IPS-11a (cell line): ENCODE measurements around the gene RASA3.
"Not testable (repeated sequence)": the region's sequence is repeated elsewhere in the genome, so short reads cannot be mapped to it uniquely, and the experiment has no call there.

Experiments
- H3K4me3 ChIP-seq: one replicate; pipeline ENCODE4 v1.5.1; 2013; ENCODE audit warnings: low read depth, low read length, control low read depth

The RASA3 gene

DNA sequence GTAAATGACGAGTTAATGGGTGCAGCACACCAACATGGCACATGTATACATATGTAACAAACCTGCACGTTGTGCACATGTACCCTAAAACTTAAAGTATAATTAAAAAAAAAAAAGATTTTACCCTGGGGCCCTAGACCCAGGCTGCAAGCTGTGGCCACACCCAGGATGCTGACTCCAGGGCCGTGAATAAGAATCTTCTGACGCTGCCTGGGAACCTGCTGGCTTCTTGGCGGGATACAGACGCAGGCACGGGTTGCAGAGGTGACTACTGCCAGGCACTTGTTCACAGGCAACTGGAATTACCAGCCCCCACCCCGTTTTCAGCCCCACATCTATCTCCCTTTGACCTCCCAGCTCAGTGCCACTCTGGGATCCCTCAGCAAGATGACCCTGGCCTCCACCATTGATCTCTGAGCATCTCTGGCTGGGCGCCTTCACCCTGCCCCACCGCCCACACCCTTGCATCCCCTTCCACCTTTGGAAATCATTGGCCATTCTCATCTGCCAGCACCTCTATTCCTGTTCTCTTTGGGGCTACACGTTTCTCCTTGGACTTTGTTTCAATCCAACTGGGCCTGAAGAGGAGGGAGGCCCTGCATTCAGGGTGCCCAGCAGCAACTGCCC lies 25.6 kb upstream of the RASA3 start:
- H3K4me3 ChIP-seq = no peak overlapping the region

DNA sequence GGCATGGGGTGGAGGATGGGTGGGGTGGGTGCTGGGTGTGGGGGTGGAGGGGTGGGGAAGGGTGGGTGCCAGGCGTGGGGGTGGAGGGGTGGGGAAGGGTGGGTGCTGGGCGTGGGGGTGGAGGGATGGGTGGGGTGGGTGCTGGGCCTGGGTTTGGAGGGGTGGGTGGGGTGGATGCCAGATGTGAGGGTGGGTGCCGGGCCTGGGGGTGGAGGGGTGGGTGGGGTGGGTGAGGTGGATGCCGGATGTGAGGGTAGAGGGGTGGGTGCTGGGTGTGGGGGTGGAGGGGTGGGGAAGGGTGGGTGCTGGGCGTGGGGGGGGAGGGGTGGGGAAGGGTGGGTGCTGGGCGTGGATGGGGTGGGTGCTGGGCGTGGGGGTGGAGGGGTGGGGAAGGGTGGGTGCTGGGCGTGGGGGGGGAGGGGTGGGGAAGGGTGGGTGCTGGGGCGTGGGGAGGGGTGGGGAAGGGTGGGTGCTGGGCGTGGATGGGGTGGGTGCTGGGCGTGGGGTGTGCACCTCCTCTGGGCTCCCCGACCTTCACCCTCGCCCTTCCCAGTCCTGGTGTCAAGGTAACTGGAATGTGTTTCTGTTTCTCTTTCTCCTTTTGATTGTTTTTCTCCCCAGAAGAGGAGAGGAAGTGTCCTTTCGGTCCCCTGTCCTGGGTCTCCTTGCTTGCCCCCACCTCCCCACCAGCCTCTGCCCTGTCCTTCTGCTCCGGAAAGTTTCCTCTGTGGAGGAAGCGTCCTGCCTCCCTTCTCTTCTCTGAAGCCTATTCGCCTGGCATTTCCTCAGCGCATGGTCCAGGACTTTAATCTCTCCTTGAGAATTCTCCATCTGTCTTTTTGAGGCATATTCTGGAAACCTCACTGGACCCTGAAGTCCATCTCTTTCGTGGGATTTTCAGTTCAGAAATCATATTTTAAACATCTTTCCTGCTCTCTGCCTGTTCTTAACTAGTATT lies 23.8 kb upstream of the RASA3 start:
- no peak overlapping the region for H3K4me3 ChIP-seq

DNA sequence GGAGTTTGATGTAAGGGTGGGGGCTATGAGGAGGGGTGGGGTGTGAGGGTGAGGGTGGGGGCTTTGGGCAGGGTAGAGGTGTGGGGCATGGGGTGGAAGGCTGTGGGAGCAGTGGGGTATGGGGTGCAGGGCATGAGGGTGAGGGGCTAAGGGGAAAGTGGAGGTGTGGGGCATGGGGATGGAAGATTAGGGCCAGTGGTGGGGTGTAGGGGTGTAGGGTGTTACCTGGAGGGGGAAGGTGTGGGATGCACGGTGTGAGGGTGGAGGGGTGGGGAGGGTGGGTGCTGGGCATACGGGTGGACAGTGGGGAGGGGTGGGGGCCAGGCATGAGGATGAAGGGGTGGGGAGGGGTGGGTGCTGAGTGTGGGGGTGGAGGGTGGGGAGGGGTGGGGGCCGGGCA lies 22.9 kb upstream of the RASA3 start:
- no peak overlapping the region for H3K4me3 ChIP-seq

DNA sequence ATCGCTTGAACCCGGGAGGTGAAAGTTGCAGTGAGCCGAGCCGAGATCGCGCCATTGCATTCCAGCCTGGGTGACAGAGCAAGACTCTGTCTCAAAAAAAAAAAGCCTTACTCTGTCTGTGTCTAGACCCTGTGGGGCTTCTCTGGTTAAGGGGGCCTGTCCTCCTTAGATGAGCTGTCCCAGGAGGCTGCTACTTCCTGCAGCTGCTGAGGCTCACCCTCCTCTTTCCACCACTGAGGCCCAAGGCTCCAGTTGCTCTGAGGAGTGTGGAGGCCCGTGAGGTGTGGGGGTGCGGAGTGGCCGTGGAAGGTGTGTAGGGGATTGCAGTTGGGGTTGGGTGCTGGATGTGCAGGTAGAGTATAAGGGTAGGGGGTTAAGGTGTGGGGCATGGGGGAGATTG lies 22.1 kb upstream of the RASA3 start:
- H3K4me3 ChIP-seq = no peak overlapping the region

DNA sequence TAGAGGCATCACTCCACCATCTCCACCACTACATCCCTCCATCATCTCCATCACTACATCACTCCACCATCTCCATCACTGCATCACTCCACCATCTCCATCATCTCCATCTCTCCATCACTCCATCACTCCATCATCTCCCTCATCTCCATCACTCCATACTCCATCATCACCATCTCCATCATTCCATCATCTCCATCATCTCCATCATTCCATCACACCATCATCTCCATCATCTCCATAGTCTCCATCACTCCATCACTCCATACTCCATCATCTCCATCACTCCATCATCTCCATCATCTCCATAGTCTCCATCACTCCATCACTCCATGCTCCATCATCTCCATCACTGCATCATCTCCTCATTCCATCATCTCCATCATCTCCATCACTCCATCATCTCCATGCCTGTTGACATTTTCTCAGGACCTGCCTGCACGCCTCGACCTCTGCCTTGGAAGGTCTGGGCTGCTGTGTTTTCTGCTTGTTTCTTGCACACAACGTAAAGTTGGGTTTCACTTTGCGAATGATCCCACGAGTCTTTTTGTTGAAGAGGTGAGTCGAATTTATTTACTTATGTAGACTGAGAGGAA lies 21.2 kb upstream of the RASA3 start:
- no peak overlapping the region for H3K4me3 ChIP-seq

DNA sequence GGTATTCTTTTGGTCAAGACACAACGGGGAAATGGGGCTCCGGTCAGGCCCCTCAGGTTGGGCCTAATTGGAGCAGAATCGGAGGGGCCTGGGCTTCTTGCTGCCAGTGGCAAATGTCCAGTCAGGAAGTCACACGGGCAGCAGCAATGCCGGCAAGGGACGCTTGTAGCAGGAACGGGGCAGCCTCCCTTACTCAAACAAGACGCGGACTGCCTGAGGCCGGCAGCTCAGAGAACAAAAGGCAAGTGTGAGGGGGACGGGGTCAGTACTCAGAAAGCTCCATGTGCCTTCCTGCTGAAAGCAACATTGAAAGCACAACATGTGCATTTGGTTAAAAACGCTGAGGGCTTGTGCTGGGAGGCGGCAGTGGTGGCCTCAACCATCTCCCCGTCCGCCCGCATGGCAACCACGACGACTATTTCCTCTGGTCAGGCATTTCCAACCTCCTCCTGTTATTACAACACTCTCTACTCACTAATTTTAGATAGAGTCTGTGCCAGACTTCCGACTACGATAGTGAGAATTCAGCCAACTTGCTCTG lies 20.5 kb upstream of the RASA3 start:
- no peak overlapping the region for H3K4me3 ChIP-seq

DNA sequence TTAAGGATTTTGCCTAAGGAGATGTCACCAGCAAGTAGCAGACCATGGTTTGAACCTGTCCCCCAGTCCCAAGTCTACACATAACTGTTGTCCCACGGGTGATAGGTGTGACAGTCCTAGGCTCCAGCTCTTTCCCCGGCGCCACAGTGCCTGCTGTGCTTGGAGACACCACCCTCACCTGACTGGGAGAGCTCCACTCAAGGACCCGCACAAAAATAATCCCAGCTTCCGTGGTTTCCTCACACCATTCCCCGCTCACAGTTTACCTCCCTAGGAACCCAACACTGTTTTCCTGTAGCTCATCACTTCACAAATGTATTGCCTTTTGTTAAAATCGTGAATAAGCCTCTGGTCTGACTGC lies 19.8 kb upstream of the RASA3 start:
- H3K4me3 ChIP-seq = no peak overlapping the region

DNA sequence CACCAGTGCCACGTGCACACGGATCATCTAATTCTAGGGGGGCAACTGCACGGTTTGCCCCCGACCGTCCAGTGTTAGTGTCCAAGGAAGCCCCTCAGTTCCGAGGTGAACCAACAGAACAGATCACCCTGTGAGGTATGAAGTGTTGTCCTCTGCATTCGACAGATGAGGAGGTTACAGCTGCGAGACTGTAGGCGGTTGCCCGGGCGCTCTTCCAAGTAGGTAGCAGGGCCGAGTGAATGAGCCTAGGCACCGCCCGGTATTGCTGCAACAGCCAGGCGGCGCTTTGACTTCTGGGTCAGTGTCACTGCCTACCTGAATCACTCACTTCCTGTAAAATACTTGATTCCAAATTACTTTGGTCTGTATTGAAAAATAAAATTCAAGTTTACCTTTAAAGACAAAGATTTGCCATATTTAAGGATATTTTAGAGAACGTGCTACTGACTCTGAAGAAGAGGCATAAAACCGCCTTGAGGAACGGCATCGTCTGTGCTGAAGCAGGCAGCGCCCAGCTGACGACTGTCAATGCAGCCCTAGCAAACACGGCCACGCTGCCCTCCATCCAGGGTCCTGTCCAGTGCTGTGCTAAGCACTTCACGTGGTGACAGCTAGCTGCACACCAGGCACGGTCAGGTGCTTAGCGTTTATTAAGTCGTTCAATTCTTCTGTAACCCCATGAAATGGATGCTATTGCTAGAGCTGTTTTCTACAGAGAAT lies 19.3 kb upstream of the RASA3 start:
- H3K4me3 ChIP-seq = no peak overlapping the region

DNA sequence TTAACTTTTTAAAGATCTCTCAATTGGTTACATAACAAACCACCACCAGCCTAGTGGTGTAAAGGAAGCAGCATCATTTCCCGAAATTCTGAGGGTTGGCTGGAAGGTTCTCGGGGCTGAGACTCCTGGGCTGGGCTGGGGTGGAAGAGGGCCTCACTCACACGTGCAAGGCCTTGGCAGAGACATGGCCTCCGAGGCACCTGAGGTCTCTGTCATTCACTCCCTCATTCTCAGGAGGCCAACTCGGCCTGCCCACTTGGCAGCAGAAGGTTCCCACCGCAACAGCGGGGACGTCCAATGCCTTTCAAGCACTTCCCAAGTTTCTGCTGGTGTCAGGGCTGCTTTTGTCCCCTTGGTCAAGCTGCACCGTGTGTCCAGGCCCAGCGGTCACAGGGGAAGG lies 18.6 kb upstream of the RASA3 start:
- no peak overlapping the region for H3K4me3 ChIP-seq

DNA sequence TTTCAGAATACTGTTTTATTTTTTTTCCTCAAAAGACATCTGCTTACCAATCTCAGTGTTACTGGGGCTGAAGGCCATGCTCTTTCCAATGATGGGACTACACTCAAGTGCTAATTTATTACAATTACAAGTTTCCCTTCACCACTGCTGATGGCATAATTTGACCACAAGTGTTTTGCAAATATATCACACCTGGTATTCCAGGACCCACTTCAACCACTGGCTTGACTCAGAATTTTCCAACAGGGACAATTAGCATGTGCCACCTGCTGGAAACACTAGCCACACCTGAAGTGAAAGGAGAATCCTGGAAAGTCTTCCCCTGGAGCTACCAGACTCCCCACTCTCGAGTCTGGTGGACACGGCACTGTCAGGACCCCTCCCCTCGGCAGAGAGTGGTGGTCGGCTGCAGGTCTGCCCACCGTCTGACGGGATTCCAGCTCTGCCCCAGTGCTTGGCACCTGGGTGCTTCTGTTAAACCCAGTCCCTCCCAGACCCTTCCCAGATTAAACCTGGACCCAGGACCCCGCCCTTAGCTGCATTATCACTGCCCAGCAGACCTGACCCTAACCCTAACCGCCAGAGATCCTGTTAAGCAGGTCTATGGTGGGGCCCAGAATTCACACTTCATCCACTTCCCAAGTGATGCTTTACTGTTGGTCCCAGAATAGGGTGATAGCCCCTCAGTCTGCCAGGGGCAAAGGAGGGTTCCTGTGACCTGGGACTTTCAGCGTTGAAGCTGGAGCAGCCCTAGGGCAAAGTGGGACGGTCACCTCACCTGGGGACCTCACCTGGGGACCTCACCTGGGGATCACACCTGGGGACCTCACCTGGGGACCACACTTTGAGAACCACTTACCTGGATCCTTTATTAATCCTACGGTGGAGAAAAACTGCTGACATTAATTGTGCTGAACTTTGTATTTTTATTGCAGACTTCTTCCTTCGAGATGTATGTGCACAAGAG lies 17.6 kb upstream of the RASA3 start:
- no peak overlapping the region for H3K4me3 ChIP-seq

DNA sequence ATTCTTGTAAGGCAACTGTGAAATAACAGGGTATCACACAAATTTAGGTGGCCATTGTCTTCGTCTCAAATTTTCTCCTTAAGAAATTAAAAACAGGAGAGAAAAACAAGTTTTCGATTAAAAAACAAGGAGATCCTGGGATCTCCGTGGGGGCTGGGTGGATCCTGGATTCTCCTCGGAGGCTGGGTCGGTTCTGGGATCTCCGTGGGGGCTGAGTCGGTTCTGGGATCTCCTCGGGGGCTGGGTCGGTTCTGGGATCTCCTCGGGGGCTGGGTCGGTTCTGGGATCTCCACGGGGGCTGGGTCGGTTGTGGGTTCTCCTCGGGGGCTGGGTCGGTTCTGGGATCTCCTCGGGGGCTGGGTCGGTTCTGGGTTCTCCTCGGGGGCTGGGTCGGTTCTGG lies 16.5 kb upstream of the RASA3 start:
- not testable (repeated sequence) for H3K4me3 ChIP-seq

DNA sequence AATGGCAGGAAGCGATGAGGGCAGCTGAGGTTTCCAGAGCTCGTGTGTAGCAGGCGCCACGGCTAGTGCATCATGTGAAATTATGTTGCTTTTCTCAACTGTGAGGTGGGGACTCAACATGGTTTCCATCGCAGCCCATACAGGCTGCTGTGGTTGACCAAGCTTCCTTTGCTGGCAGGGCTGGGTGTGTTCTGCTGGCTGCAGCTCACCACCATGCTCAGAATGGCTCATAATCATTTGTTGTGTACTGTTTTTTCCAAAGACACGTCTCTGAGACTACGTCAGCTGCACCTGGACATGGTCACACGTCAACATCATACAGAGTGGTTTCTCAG lies 16.1 kb upstream of the RASA3 start:
- H3K4me3 ChIP-seq = no peak overlapping the region

DNA sequence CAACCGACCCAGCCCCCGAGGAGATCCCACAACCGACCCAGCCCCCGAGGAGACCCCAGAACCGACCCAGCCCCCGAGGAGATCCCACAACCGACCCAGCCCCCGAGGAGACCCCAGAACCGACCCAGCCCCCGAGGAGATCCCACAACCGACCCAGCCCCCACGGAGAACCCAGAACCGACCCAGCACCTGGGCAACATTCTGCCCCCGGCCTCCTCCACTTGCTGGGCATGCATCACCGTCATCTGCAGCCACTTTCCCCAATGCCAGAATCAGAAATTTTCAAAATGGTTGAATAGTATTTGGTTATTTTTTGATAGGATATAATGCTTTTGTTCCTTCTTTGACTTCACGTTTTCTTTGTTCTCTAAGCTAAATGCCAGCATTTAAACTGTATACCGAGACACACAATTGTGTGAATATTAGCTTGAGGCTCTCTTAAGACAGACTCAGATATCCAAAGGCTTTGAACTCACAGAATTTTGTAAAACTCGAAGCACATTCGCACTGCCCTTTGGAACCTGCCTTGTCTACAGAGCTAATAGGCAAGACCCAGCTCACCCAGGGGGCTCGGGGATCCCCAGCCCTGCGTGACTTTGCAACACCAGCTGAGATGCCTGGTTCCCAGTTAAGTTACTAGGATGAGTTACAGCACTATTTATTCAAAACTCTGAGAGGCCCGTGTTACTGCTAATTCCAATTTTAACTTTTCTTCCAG lies 15.5 kb upstream of the RASA3 start:
- no peak overlapping the region for H3K4me3 ChIP-seq

DNA sequence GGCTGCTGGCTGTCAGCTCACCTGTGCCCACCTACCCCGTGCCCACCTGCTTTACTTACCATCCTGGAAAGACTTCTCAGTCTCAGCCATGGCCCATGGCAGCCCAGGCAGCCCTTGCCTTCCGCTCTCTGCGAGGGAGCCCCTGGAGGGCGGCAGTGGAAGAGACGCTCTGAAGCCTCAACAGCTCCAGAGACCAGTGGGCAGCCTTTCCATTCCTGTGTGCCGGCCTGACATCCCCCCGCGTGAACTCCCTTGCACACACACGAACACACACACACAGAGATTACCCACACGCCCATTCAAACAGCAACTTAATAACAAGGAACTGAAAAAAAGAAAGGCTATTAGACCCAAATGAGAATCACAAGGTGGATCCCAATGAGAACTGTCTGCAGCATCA lies 14.2 kb upstream of the RASA3 start:
- H3K4me3 ChIP-seq = no peak overlapping the region

DNA sequence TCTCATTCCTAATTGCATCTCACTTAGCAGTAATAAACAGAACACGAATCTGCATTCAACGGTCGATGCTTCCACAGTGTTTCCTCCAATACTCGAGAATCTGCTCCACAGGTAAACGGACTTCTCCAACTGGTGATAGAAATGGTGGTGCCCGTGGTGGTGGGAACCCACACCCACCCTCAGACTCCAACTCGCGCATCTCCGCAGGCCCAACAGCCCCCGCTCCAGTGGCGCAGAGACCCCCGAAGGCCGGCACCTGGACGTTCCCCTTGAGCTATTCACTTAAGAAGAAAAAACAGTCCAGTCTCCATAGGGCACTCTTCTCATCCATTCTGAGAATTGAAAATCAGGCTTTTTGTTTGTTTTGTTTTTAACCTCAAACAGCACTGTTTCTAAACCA lies 13.8 kb upstream of the RASA3 start:
- no peak overlapping the region for H3K4me3 ChIP-seq

DNA sequence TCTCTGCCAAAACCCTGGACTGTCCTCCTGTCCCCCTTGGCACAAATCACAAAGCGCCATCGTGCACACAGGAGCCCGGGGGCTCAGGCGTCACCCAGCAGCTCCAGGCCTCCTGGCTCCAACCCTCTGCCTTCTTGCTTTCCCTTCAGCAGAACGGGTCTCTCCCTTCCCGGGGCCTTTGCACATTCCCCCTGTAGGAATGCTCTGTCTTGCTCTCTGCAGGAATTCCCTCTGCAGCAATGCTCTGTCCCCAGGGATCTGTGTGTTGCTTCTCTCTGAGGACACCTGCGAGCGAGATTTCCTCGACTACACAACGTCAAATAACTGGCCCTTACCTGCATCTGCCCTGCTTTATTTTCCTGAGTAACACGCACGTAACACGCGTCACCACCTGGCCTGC lies 13.3 kb upstream of the RASA3 start:
- no peak overlapping the region for H3K4me3 ChIP-seq

DNA sequence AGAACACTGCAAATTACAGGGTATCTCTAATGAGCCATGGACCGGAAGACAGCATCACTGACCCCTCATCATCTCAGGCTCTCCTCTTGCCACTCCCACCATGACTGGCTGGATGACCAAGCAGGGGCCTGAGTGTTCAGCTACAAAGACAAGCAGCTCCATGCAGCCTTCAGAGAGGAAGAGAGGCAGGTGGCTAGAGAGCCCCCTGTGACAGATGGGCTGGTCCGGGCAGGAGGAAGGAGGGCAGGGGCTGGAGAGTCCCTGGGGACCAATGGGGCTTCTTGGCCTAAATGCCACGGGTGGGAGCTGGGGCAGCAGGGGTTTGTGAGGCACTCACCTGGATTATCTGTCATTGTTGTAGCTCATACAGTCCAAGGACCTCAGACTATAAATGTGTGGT lies 12.8 kb upstream of the RASA3 start:
- H3K4me3 ChIP-seq = no peak overlapping the region

DNA sequence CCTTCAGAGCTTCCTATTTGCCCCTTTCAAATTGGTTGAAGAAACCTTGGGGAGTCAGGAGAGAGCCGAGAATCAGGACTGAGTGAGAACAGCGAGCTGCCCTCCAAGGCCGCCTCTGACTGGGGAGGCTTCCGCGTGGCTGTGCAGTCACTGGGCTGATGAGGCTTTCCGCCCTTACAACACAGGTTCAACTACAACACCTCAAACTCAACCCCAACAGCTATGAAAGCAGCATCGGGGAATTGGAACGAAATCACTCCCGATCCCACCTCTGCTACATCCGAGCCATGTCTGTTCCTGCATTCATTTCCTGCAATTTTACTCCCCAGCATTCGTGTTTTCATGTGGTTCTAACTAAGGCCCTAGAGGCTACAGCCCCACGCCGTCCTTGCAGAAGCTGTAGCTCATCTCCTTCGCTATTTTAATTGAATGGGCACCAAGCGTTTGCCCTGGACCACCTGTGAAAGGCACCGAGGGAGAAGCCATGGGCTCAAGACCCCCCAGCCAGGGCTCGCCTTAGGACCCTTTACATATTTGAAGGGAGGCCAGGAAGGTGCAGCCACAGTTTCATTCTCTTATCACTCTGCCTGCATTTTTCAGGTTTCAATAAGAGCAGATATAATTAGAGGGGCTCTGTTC lies 12.3 kb upstream of the RASA3 start:
- H3K4me3 ChIP-seq = no peak overlapping the region
